CD14-positive monocyte (primary cell): Measurements from ENCODE around the gene ACKR2. TPM values are rescaled to one million over a fixed set of nuclear protein-coding genes. Genes with fewer than 3 reads are reported as not detected.

Source experiments
- DNase-seq, 3 donors: peaks; one replicate each; pipeline ENCODE4 v3.0.0-alpha.2; 2011 to 2022
- H2AFZ ChIP-seq: 2 replicates; pipeline ENCODE4 v1.6.0; 2012; ENCODE audit warnings: mild to moderate bottlenecking, low read depth, low read length, inconsistent platforms; ENCODE audit not compliant: insufficient read depth, poor library complexity, severe bottlenecking
- H3K27ac ChIP-seq, 2 donors: 1 replicate in 1 of 2; 2 replicates in 1 of 2; pipeline ENCODE4 v1.5.1; 2012 to 2013; ENCODE audit warnings: low read length in 2 of 2, control low read depth in 1 of 2, inconsistent platforms in 1 of 2, low read depth in 1 of 2, mild to moderate bottlenecking in 1 of 2
- H3K27me3 ChIP-seq, 2 donors: one replicate each; pipeline versions ENCODE4 v1.6.0 to v1.6.1; 2011 to 2013; ENCODE audit warnings: low read length in 2 of 2; ENCODE audit not compliant: control insufficient read depth in 2 of 2, insufficient read depth in 2 of 2
- H3K36me3 ChIP-seq, 2 donors: replicated peaks in 1 of 2; 1 replicate in 1 of 2; 2 replicates in 1 of 2; pipeline versions ENCODE4 v1.5.1 to v1.6.1; 2012 to 2013; ENCODE audit warnings: low read length in 2 of 2, control low read depth in 1 of 2, inconsistent platforms in 1 of 2, mild to moderate bottlenecking in 1 of 2; ENCODE audit not compliant: insufficient read depth in 2 of 2, control insufficient read depth in 1 of 2
- H3K4me1 ChIP-seq, 2 donors: 1 replicate in 1 of 2; 2 replicates in 1 of 2; pipeline versions ENCODE4 v1.5.1 to v1.6.1; 2012 to 2013; ENCODE audit warnings: low read length in 2 of 2, control low read depth in 1 of 2, inconsistent platforms in 1 of 2, mild to moderate bottlenecking in 1 of 2, moderate library complexity in 1 of 2; ENCODE audit not compliant: insufficient read depth in 2 of 2, control insufficient read depth in 1 of 2
- H3K4me2 ChIP-seq: replicated peaks from 2 replicates; pipeline ENCODE3; 2012; ENCODE audit warnings: low read length, moderate library complexity, mild to moderate bottlenecking; ENCODE audit not compliant: poor library complexity, severe bottlenecking; ENCODE audit errors: extremely low read depth
- H3K4me3 ChIP-seq, 3 experiments: fragments of 200-600 bp in 1 of 3; sonication (generic) in 1 of 3; replicated peaks in 1 of 3; 1 replicate in 2 of 3; 2 replicates in 1 of 3; pipeline ENCODE4 v1.5.1; 2011 to 2013; ENCODE audit warnings: low read length in 3 of 3, mild to moderate bottlenecking in 3 of 3, control low read depth in 2 of 3, low read depth in 2 of 3, inconsistent platforms in 1 of 3, moderate library complexity in 1 of 3
- H3K79me2 ChIP-seq: 2 replicates; pipeline ENCODE4 v1.6.0; 2012; ENCODE audit warnings: mild to moderate bottlenecking, control low read depth, inconsistent platforms, low read length, moderate library complexity; ENCODE audit not compliant: insufficient read depth
- H3K9ac ChIP-seq: 2 replicates; pipeline ENCODE4 v1.6.0; 2017; ENCODE audit warnings: low read length, mild to moderate bottlenecking; ENCODE audit not compliant: insufficient read depth, poor library complexity, severe bottlenecking
- H3K9me3 ChIP-seq, 2 donors: replicated peaks in 1 of 2; 1 replicate in 1 of 2; 2 replicates in 1 of 2; pipeline versions ENCODE4 v1.5.1 to v1.6.1; 2012 to 2013; ENCODE audit warnings: low read length in 2 of 2, control low read depth in 1 of 2; ENCODE audit not compliant: control insufficient read depth in 1 of 2, insufficient read depth in 1 of 2
- H4K20me1 ChIP-seq: 2 replicates; pipeline ENCODE4 v1.6.0; 2012; ENCODE audit warnings: mild to moderate bottlenecking, low read length, control low read depth, moderate library complexity; ENCODE audit not compliant: insufficient read depth
- H3K27ac Mint-ChIP-seq, 7 donors: one replicate each; pipeline ENCODE4 v1.8.0; 2020; ENCODE audit warnings: mild to moderate bottlenecking in 7 of 7, mixed read lengths in 7 of 7, moderate library complexity in 6 of 7, inconsistent platforms in 2 of 7
- H3K27me3 Mint-ChIP-seq, 3 donors: one replicate each; pipeline ENCODE4 v1.8.0; 2021 to 2022; ENCODE audit warnings: low read depth in 3 of 3, mild to moderate bottlenecking in 3 of 3, mixed read lengths in 3 of 3, moderate library complexity in 3 of 3, inconsistent platforms in 1 of 3
- H3K36me3 Mint-ChIP-seq, 2 donors: one replicate each; pipeline ENCODE4 v1.8.0; 2020; ENCODE audit warnings: mixed read lengths in 2 of 2, inconsistent platforms in 1 of 2, mild to moderate bottlenecking in 1 of 2
- H3K4me1 Mint-ChIP-seq: one replicate; pipeline ENCODE4 v1.8.0; 2020; ENCODE audit warnings: mild to moderate bottlenecking, mixed read lengths
- H3K4me3 Mint-ChIP-seq, 2 donors: one replicate each; pipeline ENCODE4 v1.8.0; 2020; ENCODE audit warnings: mild to moderate bottlenecking in 2 of 2, mixed read lengths in 2 of 2, moderate library complexity in 1 of 2
- H3K9me3 Mint-ChIP-seq, 7 donors: one replicate each; pipeline ENCODE4 v1.8.0; 2020 to 2022; ENCODE audit warnings: mixed read lengths in 7 of 7, mild to moderate bottlenecking in 6 of 7, moderate library complexity in 6 of 7, inconsistent platforms in 2 of 7
- CTCF ChIP-seq: fragments of 200-600 bp; IDR thresholded peaks from one replicate; pipeline ENCODE4 v1.8.0; 2022; ENCODE audit warnings: antibody characterized with exemption, mild to moderate bottlenecking
- WGBS: methylation state at CpG from one replicate; pipeline ENCODE4 v1.1.5; 2013; ENCODE audit warnings: missing lambda C conversion rate; ENCODE audit not compliant: insufficient coverage; 5-methylcytosine and 5-hydroxymethylcytosine counted together
- intact Hi-C, 2 donors: fragments of 100-400 bp; cut with micrococcal nuclease; formaldehyde crosslinking; loops; one replicate each; pipeline versions ENCODE4 v1.15.0 to v1.15.1; 2023
- polyA plus RNA-seq, 3 donors: library from polyadenylated mRNA; depleted of rRNA in 1 of 3; unstranded in 2 of 3; stranded (reverse) in 1 of 3; fragments of 300-500 nt in 2 of 3; fragments of >200 nt in 1 of 3; fragmentation: Illumina TruSeq in 2 of 3; gene quantifications; 1 replicate in 2 of 3; 2 replicates in 1 of 3; pipeline ENCODE4 v1.2.3, GENCODE V29; 2012 to 2021

The ACKR2 gene
- polyA plus RNA-seq, 3 donors, result 0.49 TPM; not detected in 2

DNA sequence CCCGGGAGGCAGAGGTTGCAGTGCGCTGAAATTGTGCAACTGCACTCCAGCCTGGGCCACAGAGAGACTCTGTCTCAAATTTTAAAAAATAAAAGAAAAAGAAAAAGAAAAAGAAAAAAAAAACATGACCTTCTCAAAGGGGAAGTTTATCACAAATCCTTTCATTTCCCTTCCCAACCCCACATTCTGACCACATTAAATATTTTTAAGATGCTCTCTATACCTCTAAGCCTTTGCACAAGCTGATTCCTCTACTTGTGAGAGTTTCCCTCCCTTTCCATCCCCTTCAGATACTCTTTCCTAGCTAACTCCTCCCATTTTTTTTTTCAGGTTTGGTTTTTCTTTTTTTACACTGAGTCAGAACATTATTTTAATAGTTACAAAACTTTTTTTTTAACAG is 9.0 kb upstream of the ACKR2 start:
- H3K27me3 Mint-ChIP-seq, result peaks cover 2 to 7% (median 2%) of the 10 kb centered on the region in 3 donors
- no peak for DNase-seq
- Histone ChIP-seq H3K27ac (no peak overlapping the region), H3K4me3 (no peak overlapping the region), H4K20me1 (peaks cover 38% of the 10 kb centered on the region), H3K9ac (no peak overlapping the region), H2AFZ (no peak overlapping the region), H3K9me3 (no peaks in the 10 kb centered on the region), H3K4me2 (no peak overlapping the region), H3K36me3 (no peaks in the 10 kb centered on the region), H3K27me3 (peaks cover 0 to 3% of the 10 kb centered on the region in 2 donors), H3K79me2 (peaks cover 60% of the 10 kb centered on the region), H3K4me1 (peaks cover 27 to 37% of the 10 kb centered on the region in 2 donors)
- WGBS, result no CpG with 5 or more reads among the region's 2 CpGs
- H3K4me1 Mint-ChIP-seq, result peaks cover 46% of the 10 kb centered on the region
- intact Hi-C loops, result loop anchor here in 1 of 2 donors (10.0 kb wide), 1 partner anchor 195 kb away; the partner anchor contains the start of gene NKTR
- peaks cover 0 to 4% (median 2%) of the 10 kb centered on the region in 7 donors for H3K9me3 Mint-ChIP-seq
- peak overlapping the region in 3 of 7 donors; percentile 36 to 77 (median 40) for H3K27ac Mint-ChIP-seq
- H3K4me3 Mint-ChIP-seq, result no peak overlapping the region
- H3K36me3 Mint-ChIP-seq, result peaks cover 5 to 8% of the 10 kb centered on the region in 2 donors
- TF ChIP-seq CTCF, result no peak

DNA sequence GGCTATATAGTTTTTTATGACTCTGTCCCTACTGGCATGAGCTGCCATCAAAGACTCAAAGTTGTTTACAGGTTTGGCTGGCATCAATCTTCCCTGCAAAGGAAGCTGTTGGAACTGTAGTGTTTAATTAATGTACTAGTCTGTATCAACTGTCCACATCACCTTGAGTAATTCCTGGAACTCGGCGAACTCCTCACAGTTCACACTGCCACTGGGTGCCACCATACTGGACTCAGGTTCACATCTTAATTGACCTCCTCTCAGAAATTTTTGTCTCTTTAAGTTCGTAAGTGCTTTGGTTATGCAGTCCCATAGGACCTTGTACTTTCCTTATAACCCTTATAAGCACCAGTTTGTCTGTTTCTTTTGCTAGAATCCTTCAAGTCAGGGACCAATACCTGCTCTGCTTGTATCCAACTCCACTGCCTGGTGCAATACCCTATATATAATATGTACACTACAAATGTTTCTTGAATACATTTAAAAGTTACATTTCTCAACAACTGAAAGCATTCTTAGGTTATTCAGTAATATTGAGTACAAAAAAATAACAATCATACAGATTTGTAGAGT is 8.1 kb upstream of the ACKR2 start:
- H4K20me1 ChIP-seq, result peaks cover 29% of the 10 kb centered on the region
- H3K27ac Mint-ChIP-seq, result peak overlapping the region in 1 of 7 donors; percentile 70
- peaks cover 10 to 15% (median 11%) of the 10 kb centered on the region in 3 donors for H3K27me3 Mint-ChIP-seq
- H3K9me3 ChIP-seq, result no peaks in the 10 kb centered on the region
- DNase-seq, result no peak
- no peak overlapping the region for H3K9ac ChIP-seq
- peaks cover 50% of the 10 kb centered on the region for H3K4me1 Mint-ChIP-seq
- intact Hi-C loops, result loop anchor here in 1 of 2 donors (10.0 kb wide), 1 partner anchor 196 kb away; the partner anchor contains the start of gene NKTR
- WGBS, result 92% methylated on average over 2 of the region's 3 CpGs
- no peak overlapping the region for H3K27ac ChIP-seq
- no peak for TF ChIP-seq CTCF
- no peak overlapping the region for H3K4me2 ChIP-seq
- peaks cover 5 to 8% of the 10 kb centered on the region in 2 donors for H3K36me3 Mint-ChIP-seq
- H3K4me1 ChIP-seq, result peaks cover 28 to 39% of the 10 kb centered on the region in 2 donors
- peaks cover 51% of the 10 kb centered on the region for H3K79me2 ChIP-seq
- no peak overlapping the region for H3K4me3 Mint-ChIP-seq
- peaks cover 0 to 6% (median 2%) of the 10 kb centered on the region in 7 donors for H3K9me3 Mint-ChIP-seq
- peaks cover 0 to 10% of the 10 kb centered on the region in 2 donors for H3K27me3 ChIP-seq
- no peak overlapping the region for H3K4me3 ChIP-seq
- no peak overlapping the region for H2AFZ ChIP-seq
- H3K36me3 ChIP-seq, result no peaks in the 10 kb centered on the region
